Measurements from ENCODE around the gene FAM43A.
A peak's percentile ranks its signal among the peaks of the same experiment; 100 is the strongest.

The FAM43A gene

DNA sequence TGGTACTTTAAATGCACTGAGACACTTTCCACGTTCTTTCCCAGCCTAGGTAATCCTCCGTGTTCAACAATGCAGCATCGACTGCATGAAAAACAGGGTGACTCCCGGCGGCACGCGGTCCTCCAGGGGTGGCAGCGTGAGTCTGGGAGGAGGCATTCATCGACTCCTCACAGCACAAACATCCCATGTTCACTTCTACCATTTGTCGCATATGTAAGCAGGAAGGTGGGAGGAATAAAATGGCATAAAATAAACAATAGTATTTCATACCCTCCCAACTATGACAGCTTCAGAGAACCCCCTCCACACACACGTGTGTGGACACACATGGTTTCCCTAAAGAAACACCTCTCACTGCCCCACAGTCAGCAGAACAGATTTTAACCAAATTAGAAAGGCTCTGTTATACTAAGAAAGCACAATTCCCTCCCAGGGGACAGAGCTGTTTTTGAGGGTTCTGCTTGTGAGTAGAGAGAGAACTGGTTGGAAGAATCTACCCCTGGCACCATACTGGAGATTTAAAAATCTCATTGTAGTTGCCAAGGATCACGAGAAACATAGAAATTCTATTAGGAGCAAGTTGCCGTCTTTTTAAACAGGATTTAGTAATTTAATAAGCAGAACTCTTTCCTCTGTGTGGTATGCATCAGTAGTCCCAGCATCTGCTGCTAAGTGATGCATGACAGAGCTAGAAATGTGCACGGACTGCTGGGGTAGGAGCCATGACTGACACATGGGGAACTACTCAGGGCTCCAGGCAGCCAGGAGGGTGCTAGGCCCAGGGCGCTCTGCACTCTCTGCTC is 6.0 kb downstream of the FAM43A start:
- no peak for TF ChIP-seq FOXP2 (optimal IDR thresholded peaks at IDR 0.05; ENCODE audit: borderline replicate concordance, extremely low read depth, extremely low read length, insufficient read depth)
- TF ChIP-seq SIN3A (IDR thresholded peaks at IDR 0.05; ENCODE audit: borderline replicate concordance, insufficient read depth, low read length): peak; percentile 24; the same call in 1 of the 2 replicates

DNA sequence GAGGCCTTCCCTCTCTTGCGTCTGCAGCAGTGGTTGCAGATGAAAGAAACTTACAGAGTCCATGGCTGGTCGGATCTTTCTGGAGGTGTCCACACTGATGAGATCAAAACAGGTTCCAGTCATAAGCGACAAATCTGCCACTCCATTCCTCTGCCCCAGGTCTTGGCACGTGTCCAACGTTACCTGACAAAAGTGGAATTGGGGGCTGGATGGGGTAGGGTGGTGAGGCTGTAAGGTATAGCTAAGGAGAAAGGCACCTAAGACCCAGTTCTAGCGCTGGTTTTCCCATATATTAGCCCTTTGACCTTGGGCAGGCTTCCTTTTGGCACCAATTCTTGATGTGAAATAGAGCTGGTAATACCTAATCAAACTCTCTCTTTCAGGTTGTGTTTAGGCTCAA is 11.0 kb downstream of the FAM43A start:
- TF ChIP-seq POLR2AphosphoS5 (IDR thresholded peaks at IDR 0.05; ENCODE audit: low read depth, low read length) (no peak), FOXP2 (optimal IDR thresholded peaks at IDR 0.05; ENCODE audit: borderline replicate concordance, extremely low read depth, extremely low read length, insufficient read depth) (no peak), SIN3A (IDR thresholded peaks at IDR 0.05; ENCODE audit: borderline replicate concordance, insufficient read depth, low read length) (no peak), TAF1 (IDR thresholded peaks at IDR 0.05; ENCODE audit: borderline replicate concordance, insufficient read depth, low read length) (no peak)
- TF ChIP-seq, protein P1, sequence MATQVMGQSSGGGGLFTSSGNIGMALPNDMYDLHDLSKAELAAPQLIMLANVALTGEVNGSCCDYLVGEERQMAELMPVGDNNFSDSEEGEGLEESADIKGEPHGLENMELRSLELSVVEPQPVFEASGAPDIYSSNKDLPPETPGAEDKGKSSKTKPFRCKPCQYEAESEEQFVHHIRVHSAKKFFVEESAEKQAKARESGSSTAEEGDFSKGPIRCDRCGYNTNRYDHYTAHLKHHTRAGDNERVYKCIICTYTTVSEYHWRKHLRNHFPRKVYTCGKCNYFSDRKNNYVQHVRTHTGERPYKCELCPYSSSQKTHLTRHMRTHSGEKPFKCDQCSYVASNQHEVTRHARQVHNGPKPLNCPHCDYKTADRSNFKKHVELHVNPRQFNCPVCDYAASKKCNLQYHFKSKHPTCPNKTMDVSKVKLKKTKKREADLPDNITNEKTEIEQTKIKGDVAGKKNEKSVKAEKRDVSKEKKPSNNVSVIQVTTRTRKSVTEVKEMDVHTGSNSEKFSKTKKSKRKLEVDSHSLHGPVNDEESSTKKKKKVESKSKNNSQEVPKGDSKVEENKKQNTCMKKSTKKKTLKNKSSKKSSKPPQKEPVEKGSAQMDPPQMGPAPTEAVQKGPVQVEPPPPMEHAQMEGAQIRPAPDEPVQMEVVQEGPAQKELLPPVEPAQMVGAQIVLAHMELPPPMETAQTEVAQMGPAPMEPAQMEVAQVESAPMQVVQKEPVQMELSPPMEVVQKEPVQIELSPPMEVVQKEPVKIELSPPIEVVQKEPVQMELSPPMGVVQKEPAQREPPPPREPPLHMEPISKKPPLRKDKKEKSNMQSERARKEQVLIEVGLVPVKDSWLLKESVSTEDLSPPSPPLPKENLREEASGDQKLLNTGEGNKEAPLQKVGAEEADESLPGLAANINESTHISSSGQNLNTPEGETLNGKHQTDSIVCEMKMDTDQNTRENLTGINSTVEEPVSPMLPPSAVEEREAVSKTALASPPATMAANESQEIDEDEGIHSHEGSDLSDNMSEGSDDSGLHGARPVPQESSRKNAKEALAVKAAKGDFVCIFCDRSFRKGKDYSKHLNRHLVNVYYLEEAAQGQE (IDR thresholded peaks at IDR 0.05; ENCODE audit: insufficient read depth in 1 of 2, low read depth in 2 of 2, low read length in 2 of 2): no peak

DNA sequence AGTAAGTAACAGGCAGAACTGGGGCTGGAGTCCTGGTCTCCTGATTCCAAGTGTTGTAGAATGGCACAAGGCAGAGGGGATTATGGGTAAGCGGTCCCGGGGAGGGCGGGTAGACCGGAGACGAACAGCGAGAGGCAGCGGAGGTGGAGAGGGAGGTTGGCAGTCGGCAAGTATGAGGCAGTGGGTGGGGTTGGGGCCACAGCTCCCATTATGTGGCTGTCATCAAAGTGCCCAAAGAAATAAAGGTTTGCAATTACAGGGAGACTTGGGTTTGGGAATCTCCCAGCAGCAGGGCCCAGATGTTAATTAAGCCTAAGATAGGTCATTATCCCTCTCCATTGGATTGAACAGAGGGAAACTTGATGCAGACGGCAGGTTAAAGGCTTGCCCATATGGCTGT is 16.9 kb downstream of the FAM43A start:
- TF ChIP-seq, protein P1 (IDR thresholded peaks at IDR 0.05; ENCODE audit: insufficient read depth in 1 of 2, low read depth in 2 of 2, low read length in 2 of 2): no peak
- no peak for TF ChIP-seq TAF1 (IDR thresholded peaks at IDR 0.05; ENCODE audit: borderline replicate concordance, insufficient read depth, low read length)
- TF ChIP-seq POLR2AphosphoS5 (IDR thresholded peaks at IDR 0.05; ENCODE audit: low read depth, low read length): no peak
- TF ChIP-seq SIN3A (IDR thresholded peaks at IDR 0.05; ENCODE audit: borderline replicate concordance, insufficient read depth, low read length): no peak
- no peak for TF ChIP-seq FOXP2 (optimal IDR thresholded peaks at IDR 0.05; ENCODE audit: borderline replicate concordance, extremely low read depth, extremely low read length, insufficient read depth)

DNA sequence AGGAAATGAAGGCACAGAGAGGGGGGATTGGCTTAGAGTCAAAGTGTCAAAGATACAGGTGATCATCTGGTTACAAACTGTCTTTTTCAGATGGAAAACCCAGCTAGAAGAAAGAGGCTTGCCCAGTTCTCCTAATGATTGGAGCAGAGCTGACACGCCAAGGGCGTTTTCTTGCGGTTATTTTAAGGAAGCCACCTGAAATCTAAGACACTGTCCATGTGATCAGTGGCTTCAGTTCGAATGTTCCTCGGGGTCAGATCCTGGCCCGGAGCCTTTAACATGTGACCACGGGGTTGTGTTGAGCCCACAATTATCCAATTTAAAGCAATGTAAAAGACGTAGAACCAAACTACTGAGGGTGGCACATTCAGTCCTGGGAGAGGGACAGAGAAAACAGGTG is 19.5 kb downstream of the FAM43A start:
- TF ChIP-seq FOXP2 (optimal IDR thresholded peaks at IDR 0.05; ENCODE audit: borderline replicate concordance, extremely low read depth, extremely low read length, insufficient read depth) (no peak), SIN3A (IDR thresholded peaks at IDR 0.05; ENCODE audit: borderline replicate concordance, insufficient read depth, low read length) (no peak)

DNA sequence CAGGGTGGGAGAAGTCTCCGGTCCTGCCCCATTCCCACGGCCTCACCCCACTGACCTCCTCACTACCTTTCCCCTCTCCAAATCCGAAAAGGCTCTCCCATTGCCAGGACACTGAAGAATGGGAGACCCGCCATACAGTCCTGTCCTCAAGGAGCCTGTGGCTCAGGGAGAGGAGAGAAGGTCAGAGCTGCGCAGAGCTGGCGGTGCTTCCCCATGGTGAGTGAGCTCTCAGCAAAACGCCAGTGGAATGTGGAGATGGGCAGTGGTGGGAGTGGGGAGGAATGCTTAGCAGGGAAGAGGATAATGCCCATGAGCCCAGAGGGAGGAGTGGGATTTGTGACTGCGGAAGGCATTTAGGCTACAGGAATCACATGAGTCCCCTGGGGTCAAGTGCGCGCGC is 20.1 kb downstream of the FAM43A start:
- TF ChIP-seq, protein P1 (IDR thresholded peaks at IDR 0.05; ENCODE audit: insufficient read depth in 1 of 2, low read depth in 2 of 2, low read length in 2 of 2): no peak
- no peak for TF ChIP-seq TAF1 (IDR thresholded peaks at IDR 0.05; ENCODE audit: borderline replicate concordance, insufficient read depth, low read length)

DNA sequence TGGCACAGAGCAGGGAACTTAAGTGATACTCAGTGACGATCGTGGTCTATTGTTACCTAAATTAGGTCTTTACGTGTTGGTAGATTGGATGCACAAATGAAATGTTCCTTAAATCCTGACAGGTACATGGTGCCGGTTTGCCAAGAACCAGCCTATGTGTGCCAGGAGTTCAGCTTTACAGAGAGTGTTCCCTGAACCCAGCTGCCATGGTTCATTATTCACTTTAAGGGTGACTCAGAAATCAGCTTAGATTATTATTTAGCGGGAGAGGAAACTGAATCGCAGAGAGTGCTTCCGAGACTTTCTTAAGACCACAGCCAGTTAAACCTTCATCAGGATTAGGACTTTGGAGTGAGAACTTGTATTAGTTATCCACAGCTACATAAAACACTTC is 21.5 kb downstream of the FAM43A start:
- no peak for TF ChIP-seq FOXP2 (optimal IDR thresholded peaks at IDR 0.05; ENCODE audit: borderline replicate concordance, extremely low read depth, extremely low read length, insufficient read depth)
- no peak for TF ChIP-seq TAF1 (IDR thresholded peaks at IDR 0.05; ENCODE audit: borderline replicate concordance, insufficient read depth, low read length)
- TF ChIP-seq SIN3A (IDR thresholded peaks at IDR 0.05; ENCODE audit: borderline replicate concordance, insufficient read depth, low read length): no peak
- TF ChIP-seq, protein P1 (IDR thresholded peaks at IDR 0.05; ENCODE audit: insufficient read depth in 1 of 2, low read depth in 2 of 2, low read length in 2 of 2): no peak
- TF ChIP-seq POLR2AphosphoS5 (IDR thresholded peaks at IDR 0.05; ENCODE audit: low read depth, low read length): no peak

All from PFSK-1 (cell line).